ENCODE results near the gene RALGPS1.
A peak's percentile ranks its signal among the peaks of the same experiment; 100 is the strongest.

RALGPS1 gene

DNA sequence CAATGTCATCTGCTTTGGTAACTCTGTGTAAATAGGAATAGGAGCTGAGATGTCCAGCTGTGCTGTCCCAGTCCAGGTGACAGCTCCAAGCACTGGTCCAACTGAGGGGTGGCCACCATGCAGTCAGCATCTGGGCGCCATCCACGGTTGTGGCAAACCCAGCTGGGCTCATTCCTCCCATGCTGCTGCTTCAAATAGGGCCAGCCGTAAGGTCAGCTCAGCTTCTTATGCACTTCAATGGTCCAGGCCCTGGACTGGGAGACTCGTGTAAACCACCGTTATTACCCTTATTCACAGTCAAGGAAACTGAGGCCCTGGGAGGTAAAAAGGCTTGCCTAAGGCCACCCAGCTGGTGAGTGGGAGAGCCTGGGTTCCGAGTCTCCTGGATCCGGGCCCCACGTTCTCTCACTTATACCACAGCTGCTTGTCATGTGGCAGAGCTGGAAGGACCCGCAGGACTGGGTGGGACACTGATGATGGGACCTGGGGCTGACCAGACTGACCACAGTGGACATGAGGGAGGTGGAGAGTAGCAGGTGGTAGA lies 246.6 kb downstream of the RALGPS1 start:
- H3K4me2 ChIP-seq = peak overlapping the region; percentile 87; the same call in 1 of the 2 replicates
- TF ChIP-seq Cebpa-rat (IDR thresholded peaks at IDR 0.05) = no peak
- no peaks in the 10 kb centered on the region for H3K9me3 ChIP-seq
- peak overlapping the region; percentile 10; the same call in 1 of the 2 replicates for H3K27ac ChIP-seq
- H3K9ac ChIP-seq = no peak overlapping the region
- H3K36me3 ChIP-seq = no peaks in the 10 kb centered on the region
- no peaks in the 10 kb centered on the region for H3K27me3 ChIP-seq
- H3K4me3 ChIP-seq = no peak overlapping the region
- H4K20me1 ChIP-seq = no peaks in the 10 kb centered on the region
- peaks cover 75% of the 10 kb centered on the region for H3K4me1 ChIP-seq

DNA sequence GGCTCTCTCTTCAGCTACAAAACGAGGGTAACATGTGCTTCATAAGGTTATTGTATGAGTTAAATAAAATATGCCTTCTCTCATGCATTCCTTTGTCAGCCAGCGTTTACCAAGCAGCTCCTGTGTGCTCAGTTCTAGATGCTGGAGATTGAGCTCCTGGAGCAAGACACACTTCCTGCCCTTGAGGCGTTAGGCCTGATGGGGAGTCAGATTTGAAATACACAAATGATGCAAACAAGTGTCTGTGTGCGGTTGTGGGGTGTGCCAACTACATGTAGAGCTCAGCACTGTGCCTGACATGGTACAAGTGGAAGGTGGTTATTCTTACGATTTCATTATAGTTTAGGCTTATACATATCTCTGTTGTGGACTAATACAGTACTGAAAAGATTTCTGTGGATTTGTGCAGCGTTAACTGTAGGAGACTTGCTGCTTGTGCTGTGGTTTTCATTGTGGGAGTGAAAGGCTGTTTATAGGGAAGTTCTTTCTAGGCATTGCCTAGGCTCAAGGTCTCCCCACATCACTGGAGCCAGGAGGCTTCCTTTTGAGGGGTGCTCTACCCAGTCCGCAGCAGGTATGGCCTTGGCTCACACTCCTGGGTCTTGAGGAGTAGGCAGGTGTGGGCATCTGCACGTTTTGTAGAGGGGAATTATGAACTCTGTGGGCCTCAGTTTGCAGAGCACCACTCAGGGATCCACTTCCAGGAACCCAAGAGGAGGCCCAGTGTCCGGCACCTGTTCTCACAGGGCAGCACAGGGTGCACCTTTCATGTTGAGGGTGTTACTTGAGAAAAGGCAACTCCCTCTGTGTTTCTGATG lies 247.7 kb downstream of the RALGPS1 start:
- H3K4me2 ChIP-seq = peak overlapping the region; percentile 87
- peaks cover 86% of the 10 kb centered on the region for H3K4me1 ChIP-seq
- no peaks in the 10 kb centered on the region for H3K36me3 ChIP-seq
- H3K27me3 ChIP-seq = no peaks in the 10 kb centered on the region
- no peak for TF ChIP-seq Cebpa-rat (IDR thresholded peaks at IDR 0.05)
- peak overlapping the region; percentile 31 for H3K27ac ChIP-seq
- H3K9me3 ChIP-seq = no peaks in the 10 kb centered on the region
- no peak overlapping the region for H3K9ac ChIP-seq
- no peaks in the 10 kb centered on the region for H4K20me1 ChIP-seq
- H3K4me3 ChIP-seq = no peak overlapping the region

DNA sequence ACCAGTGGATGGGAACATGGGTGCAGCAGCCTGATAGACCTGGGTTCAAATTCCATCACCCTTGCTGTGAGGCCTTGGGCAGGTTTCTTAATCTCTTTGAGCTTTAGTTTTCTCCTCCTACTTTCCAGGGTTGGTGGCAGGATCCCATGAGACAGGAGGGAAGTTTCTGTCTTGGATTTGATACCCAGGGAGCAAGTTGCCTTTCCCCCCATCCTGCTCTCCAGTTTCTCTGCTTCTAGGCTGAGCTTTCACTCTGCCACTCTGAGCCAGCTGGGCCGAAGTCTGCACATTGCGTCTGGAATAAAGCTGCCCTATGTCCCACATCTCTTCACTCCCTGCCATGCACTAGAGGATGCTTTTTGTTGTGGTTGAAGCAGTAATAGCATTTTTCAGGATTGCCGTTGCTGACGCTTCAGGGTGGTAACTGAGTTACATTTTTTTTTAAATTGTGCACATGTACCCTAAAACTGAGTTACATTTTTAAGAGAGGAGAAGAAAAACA lies 248.3 kb downstream of the RALGPS1 start:
- H3K4me3 ChIP-seq = no peak overlapping the region
- H3K4me1 ChIP-seq = peaks cover 93% of the 10 kb centered on the region
- no peaks in the 10 kb centered on the region for H3K36me3 ChIP-seq
- no peak for TF ChIP-seq Cebpa-rat (IDR thresholded peaks at IDR 0.05)
- H4K20me1 ChIP-seq = no peaks in the 10 kb centered on the region
- H3K4me2 ChIP-seq = peak overlapping the region; percentile 87
- H3K9ac ChIP-seq = no peak overlapping the region
- peak overlapping the region; percentile 31 for H3K27ac ChIP-seq
- no peaks in the 10 kb centered on the region for H3K27me3 ChIP-seq
- no peaks in the 10 kb centered on the region for H3K9me3 ChIP-seq

DNA sequence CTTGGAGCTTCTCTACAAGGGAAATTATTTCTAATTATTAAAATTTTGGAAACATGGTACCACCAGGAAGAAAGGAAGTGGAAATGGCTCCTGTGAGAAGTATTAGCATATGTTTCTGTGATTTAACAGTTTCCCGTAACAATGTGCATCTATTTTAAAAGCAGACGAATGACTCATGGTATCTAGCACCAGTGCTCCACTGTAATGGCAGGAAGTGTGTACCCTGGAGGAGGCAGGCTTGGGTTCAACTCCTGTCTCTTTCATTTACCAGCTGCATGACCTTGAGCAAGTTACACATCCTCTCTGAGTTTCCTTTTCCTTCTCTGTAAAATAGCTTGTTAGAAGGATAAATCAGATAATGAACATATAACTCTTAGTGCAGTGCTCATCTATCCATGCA lies 248.8 kb downstream of the RALGPS1 start:
- Histone ChIP-seq H3K9ac (no peak overlapping the region), H3K4me1 (peaks cover 98% of the 10 kb centered on the region), H4K20me1 (no peaks in the 10 kb centered on the region), H3K36me3 (no peaks in the 10 kb centered on the region), H3K9me3 (no peaks in the 10 kb centered on the region), H3K4me2 (peak overlapping the region; percentile 87), H3K27me3 (no peaks in the 10 kb centered on the region), H3K27ac (peak overlapping the region; percentile 31; the same call in 1 of the 2 replicates), H3K4me3 (no peak overlapping the region)
- no peak for TF ChIP-seq Cebpa-rat (IDR thresholded peaks at IDR 0.05)

DNA sequence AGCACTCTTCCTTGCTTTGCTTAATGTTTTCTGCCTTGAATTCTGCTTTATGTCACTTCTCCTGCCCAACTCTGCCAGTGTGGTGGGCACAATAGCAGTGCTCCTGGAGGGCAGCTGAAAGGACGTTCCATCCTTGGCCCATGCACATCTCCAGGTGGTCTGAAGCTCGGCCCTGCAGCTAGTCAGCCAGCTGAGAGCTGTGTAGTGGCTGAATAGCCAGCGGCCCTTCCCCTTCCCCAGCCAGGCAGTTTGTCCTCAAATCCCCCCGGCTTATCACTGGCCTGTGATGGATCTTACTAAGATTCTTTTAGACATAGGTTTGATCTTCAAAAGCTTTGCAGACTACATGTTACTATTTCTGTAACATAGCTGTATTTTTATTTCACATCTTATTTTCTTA lies 250.5 kb downstream of the RALGPS1 start:
- H3K4me3 ChIP-seq = no peak overlapping the region
- no peak overlapping the region for H3K9ac ChIP-seq
- H4K20me1 ChIP-seq = no peaks in the 10 kb centered on the region
- H3K4me1 ChIP-seq = peaks cover 94% of the 10 kb centered on the region
- H3K27me3 ChIP-seq = no peaks in the 10 kb centered on the region
- H3K9me3 ChIP-seq = no peaks in the 10 kb centered on the region
- TF ChIP-seq Cebpa-rat (IDR thresholded peaks at IDR 0.05) = no peak
- peak overlapping the region; percentile 87 for H3K4me2 ChIP-seq
- H3K27ac ChIP-seq = peak overlapping the region; percentile 47
- no peaks in the 10 kb centered on the region for H3K36me3 ChIP-seq

DNA sequence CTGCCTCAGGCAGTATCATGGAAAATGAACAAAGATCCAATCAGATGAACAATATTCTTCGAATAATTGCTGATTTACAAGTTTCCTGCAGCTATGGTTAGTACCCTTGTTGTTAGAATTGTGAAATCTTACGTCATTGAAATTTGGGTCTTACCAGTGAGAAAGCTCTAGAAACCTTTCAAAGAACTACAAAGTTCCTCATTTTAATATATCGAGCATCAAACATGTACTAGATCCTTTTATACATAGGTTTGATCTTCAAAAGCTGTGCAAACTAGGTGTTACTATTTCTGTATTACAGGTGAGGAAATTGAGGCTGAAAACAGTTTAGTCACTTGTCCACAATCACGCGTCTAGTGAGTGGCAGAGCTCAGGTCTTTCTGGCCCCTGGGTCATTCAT lies 251.5 kb downstream of the RALGPS1 start:
- H3K9ac ChIP-seq = no peak overlapping the region
- no peaks in the 10 kb centered on the region for H3K27me3 ChIP-seq
- 0 out of 2 replicates have a peak overlapping the region, but pooled peaks have one; percentile 41 for H3K4me3 ChIP-seq
- no peaks in the 10 kb centered on the region for H4K20me1 ChIP-seq
- H3K4me1 ChIP-seq = peaks cover 94% of the 10 kb centered on the region
- no peaks in the 10 kb centered on the region for H3K36me3 ChIP-seq
- H3K4me2 ChIP-seq = peak overlapping the region; percentile 87
- H3K9me3 ChIP-seq = no peaks in the 10 kb centered on the region
- no peak for TF ChIP-seq Cebpa-rat (IDR thresholded peaks at IDR 0.05)
- H3K27ac ChIP-seq = peak overlapping the region; percentile 83

DNA sequence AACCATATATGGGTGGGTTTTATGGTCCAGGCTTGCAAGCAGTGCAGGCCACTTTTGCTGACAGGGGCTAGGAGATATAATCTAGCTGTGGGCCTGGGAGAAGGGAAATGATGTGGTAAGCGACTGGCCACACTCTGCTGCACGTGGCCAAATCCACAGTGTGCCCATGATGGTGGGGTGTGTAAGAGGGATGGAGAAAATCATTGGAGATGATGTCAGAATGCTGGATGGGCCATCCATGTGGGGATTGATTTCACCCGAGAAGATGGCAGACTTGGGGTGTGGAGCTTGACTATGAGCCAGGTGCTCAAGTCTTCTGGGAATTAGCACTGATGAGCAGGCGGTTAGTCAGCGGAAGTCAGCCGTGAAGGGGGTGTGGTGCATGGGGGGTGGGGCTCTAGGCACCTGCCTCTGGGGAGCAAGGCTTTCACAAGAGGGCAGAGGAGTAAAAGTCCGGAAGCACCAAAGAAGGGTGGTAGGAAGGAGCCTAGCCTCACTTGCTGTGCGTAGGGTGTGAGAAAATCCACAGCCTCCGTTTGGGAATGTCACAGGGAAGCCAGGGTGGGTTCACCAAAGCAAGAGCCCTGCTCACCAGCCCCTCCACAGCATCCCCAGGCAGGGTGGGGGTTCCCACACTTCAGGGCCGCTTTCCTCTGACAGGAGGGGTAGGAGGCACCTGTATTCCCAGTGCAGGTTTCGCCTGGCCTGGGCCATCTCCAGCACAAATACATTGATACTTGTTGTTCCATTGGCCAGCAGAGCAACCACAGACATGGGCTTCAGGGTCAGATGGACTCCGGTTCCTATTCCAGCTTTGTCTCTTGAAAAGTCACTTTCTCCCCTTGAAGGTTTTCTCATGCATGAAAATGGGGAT lies 252.3 kb downstream of the RALGPS1 start:
- Histone ChIP-seq H3K9ac (peak overlapping the region; percentile 49; the same call in 1 of the 2 replicates), H4K20me1 (no peaks in the 10 kb centered on the region), H3K27ac (peak overlapping the region; percentile 83), H3K4me2 (peak overlapping the region; percentile 87), H3K4me3 (peak overlapping the region; percentile 41; the same call in 1 of the 2 replicates), H3K4me1 (peaks cover 92% of the 10 kb centered on the region), H3K36me3 (no peaks in the 10 kb centered on the region), H3K9me3 (no peaks in the 10 kb centered on the region), H3K27me3 (no peaks in the 10 kb centered on the region)
- peak; percentile 83 for TF ChIP-seq Cebpa-rat (IDR thresholded peaks at IDR 0.05)

DNA sequence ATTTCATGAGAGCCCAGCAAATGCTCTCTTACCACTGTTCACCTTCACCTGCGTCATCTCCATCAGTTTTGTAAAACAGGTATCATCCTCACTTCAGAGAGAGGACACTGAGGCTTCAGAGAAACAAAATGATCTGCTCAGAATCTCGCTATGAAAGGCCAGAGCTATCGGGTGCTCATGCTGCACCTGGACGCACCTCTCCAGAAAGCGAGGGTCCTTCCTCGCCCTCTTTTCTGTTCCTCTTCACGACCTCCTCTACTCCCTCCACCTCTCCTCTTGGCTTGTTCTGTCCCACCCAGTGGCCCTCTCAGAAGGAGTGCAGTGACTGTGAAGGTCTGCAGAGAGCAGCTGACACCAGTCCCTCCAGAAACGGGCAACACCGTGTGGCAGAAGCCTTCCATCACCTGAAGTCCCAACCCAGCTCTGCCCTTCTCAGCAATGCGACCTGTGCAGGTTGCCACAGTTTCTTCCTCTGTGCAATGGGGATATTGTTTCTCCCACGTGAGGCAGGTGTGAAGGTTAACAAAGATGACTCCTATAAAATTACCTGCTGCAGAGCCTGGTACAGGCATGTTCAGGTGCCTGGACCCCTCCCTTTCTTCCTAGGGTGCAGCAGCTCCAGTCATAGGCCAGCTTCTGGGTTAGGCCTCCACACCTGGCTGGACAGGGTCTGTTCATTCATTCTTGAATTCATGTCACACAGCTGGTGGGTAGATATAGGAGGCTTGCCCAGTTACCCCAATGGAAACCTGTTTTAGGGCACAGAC lies 253.2 kb downstream of the RALGPS1 start:
- Histone ChIP-seq H3K4me2 (peak overlapping the region; percentile 87), H3K9me3 (no peaks in the 10 kb centered on the region), H3K27ac (peak overlapping the region; percentile 83), H3K9ac (no peak overlapping the region), H4K20me1 (no peaks in the 10 kb centered on the region), H3K27me3 (no peaks in the 10 kb centered on the region), H3K4me1 (peaks cover 83% of the 10 kb centered on the region), H3K36me3 (no peaks in the 10 kb centered on the region), H3K4me3 (no peak overlapping the region)
- no peak for TF ChIP-seq Cebpa-rat (IDR thresholded peaks at IDR 0.05)
